SU-DHL-6 (cell line): ENCODE data around the gene ZDHHC18.

Source experiments
- H2AFZ ChIP-seq: fragments of 200-600 bp; sonication (generic); 2 replicates; pipeline ENCODE4 v1.6.1; 2014; ENCODE audit warnings: low read depth, mild to moderate bottlenecking, moderate library complexity, mixed read lengths, antibody characterized with exemption, low read length; ENCODE audit not compliant: severe bottlenecking
- H3F3A ChIP-seq: fragments of 200-600 bp; shearing (Covaris generic); 2 replicates; pipeline ENCODE4 v1.6.0; 2016; ENCODE audit warnings: antibody characterized with exemption, mild to moderate bottlenecking; ENCODE audit not compliant: insufficient read depth
- H3K27ac ChIP-seq: fragments of 200-600 bp; sonication (generic); 2 replicates; pipeline ENCODE4 v1.5.1; 2016; ENCODE audit warnings: low read depth, mild to moderate bottlenecking, low read length, moderate library complexity, mixed read lengths
- H3K27me3 ChIP-seq: fragments of 200-600 bp; sonication (generic), shearing (Covaris generic); 2 replicates; pipeline ENCODE4 v1.6.0; 2014; ENCODE audit warnings: mild to moderate bottlenecking, low read length
- H3K36me3 ChIP-seq: fragments of 200-600 bp; sonication (generic); 2 replicates; pipeline ENCODE4 v1.6.1; 2014; ENCODE audit warnings: mild to moderate bottlenecking, low read length, mixed read lengths
- H3K4me2 ChIP-seq: fragments of 300-600, 200-600 bp; shearing (Covaris generic), sonication (generic); 2 replicates; pipeline ENCODE4 v1.6.0; 2014; ENCODE audit warnings: low read length, low read depth, mild to moderate bottlenecking; ENCODE audit not compliant: poor library complexity, severe bottlenecking
- H3K4me3 ChIP-seq: fragments of 200-600 bp; sonication (generic); 2 replicates; pipeline ENCODE4 v1.5.1; 2014; ENCODE audit warnings: antibody characterized with exemption, low read length, mild to moderate bottlenecking, mixed read lengths; ENCODE audit not compliant: insufficient read depth, poor library complexity, severe bottlenecking
- H3K79me2 ChIP-seq: fragments of 200-600 bp; sonication (generic); 2 replicates; pipeline ENCODE4 v1.6.1; 2014; ENCODE audit warnings: mild to moderate bottlenecking, low read length, moderate library complexity; ENCODE audit not compliant: insufficient read depth
- H3K9ac ChIP-seq: fragments of 200-600 bp; sonication (generic); 2 replicates; pipeline ENCODE4 v1.7.0; 2014; ENCODE audit warnings: mild to moderate bottlenecking, low read length
- H3K9me2 ChIP-seq: fragments of 200-600 bp; sonication (generic); replicated peaks from 2 replicates; pipeline ENCODE4 v1.6.1; 2014; ENCODE audit warnings: low read length; ENCODE audit not compliant: insufficient read depth
- H3K9me3 ChIP-seq: fragments of 200-600 bp; sonication (generic); 2 replicates; pipeline ENCODE4 v1.6.1; 2014; ENCODE audit warnings: low read length, mixed read lengths; ENCODE audit not compliant: insufficient read depth
- H4K20me1 ChIP-seq: fragments of 200-600 bp; sonication (generic); 2 replicates; pipeline ENCODE4 v1.6.1; 2014; ENCODE audit warnings: low read depth, mild to moderate bottlenecking, antibody characterized with exemption, low read length, moderate library complexity, mixed read lengths
- EZH2phosphoT487 ChIP-seq: fragments of 200-600 bp; sonication (generic), shearing (Covaris generic); conservative IDR thresholded peaks from 2 replicates; pipeline ENCODE4 v1.6.1; 2018; ENCODE audit warnings: mild to moderate bottlenecking, antibody characterized with exemption, low read length, moderate library complexity, mixed read lengths
- TF ChIP-seq, protein P1 (sequence below): fragments of 200-600 bp; sonication (generic); IDR thresholded peaks from one replicate; pipeline ENCODE4 v1.5.1; 2017; ENCODE audit warnings: antibody characterized with exemption, mild to moderate bottlenecking, low read length, moderate library complexity; ENCODE audit not compliant: insufficient read depth, poor library complexity, severe bottlenecking

The ZDHHC18 gene

DNA sequence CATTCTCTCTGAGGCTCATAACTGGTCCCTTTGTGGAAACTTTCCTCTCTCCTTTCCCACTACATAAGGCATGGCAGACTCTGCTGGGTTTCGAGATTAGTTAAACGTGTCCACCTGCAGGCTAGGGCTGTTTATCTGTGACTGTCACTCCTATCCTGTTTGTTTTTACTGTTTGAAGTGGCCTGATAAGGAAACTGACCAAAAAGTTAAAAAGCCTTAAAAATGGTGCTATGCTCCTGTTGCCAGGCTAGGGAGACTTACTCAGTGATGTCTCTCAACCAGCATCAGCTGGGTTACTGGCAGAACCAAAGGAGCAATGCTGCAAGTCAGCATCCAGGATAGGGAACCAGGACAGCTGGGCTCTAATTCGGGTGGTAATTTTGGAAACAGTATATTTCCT lies 34.9 kb upstream of the ZDHHC18 start:
- Histone ChIP-seq H4K20me1 (no peaks in the 10 kb centered on the region), H2AFZ (no peak overlapping the region), H3K27me3 (no peaks in the 10 kb centered on the region), H3K4me3 (no peak overlapping the region), H3K9me2 (no peaks in the 10 kb centered on the region), H3F3A (peaks cover 29% of the 10 kb centered on the region), H3K27ac (no peak overlapping the region), H3K9me3 (no peaks in the 10 kb centered on the region), H3K79me2 (no peaks in the 10 kb centered on the region; the same call in 1 of the 2 replicates), H3K4me2 (no peak overlapping the region), H3K36me3 (no peaks in the 10 kb centered on the region), H3K9ac (no peak overlapping the region)
- TF ChIP-seq, protein P1, sequence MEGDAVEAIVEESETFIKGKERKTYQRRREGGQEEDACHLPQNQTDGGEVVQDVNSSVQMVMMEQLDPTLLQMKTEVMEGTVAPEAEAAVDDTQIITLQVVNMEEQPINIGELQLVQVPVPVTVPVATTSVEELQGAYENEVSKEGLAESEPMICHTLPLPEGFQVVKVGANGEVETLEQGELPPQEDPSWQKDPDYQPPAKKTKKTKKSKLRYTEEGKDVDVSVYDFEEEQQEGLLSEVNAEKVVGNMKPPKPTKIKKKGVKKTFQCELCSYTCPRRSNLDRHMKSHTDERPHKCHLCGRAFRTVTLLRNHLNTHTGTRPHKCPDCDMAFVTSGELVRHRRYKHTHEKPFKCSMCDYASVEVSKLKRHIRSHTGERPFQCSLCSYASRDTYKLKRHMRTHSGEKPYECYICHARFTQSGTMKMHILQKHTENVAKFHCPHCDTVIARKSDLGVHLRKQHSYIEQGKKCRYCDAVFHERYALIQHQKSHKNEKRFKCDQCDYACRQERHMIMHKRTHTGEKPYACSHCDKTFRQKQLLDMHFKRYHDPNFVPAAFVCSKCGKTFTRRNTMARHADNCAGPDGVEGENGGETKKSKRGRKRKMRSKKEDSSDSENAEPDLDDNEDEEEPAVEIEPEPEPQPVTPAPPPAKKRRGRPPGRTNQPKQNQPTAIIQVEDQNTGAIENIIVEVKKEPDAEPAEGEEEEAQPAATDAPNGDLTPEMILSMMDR = no peak
- TF ChIP-seq EZH2phosphoT487 = no peak

DNA sequence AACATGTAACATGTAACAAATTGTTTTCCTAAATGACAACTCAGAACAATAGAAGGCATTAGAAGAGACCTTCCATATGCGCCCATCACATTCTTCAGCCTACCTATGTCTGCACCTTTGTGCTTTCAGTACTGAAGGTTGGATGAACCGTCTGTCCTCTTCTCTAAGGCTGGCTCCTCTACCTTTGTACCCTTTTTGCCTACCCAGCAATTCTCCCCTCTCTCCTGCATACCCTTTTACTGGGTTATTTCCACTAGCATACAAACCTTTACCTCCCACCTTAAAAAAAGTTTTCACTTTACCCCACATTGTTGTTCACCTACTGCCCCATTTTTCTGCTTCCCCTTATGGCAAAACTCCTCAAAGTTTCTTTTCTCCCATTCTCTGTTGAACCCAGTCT lies 33.6 kb upstream of the ZDHHC18 start:
- Histone ChIP-seq H3K9me2 (no peaks in the 10 kb centered on the region), H3F3A (peaks cover 19% of the 10 kb centered on the region), H2AFZ (no peak overlapping the region), H3K9ac (no peak overlapping the region), H3K27ac (no peak overlapping the region), H3K4me2 (no peak overlapping the region), H4K20me1 (no peaks in the 10 kb centered on the region), H3K27me3 (no peaks in the 10 kb centered on the region), H3K79me2 (no peaks in the 10 kb centered on the region; the same call in 1 of the 2 replicates), H3K36me3 (no peaks in the 10 kb centered on the region), H3K9me3 (no peaks in the 10 kb centered on the region), H3K4me3 (no peak overlapping the region)
- TF ChIP-seq, protein P1 = no peak
- TF ChIP-seq EZH2phosphoT487 = no peak

DNA sequence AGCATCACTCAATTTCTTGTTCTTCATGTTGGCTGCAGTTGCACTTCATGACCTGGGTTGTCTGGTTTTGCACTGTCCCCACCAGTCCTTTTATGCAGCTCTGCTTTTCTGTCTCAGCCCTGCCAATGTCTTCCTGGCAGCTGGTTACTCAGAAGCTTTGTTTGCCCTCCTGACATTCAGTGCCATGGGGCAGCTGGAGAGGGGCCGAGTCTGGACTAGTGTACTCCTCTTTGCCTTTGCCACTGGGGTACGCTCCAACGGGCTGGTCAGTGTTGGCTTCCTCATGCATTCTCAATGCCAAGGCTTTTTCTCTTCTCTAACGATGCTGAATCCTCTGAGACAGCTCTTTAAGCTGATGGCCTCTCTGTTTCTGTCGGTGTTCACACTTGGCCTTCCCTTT lies 32.1 kb upstream of the ZDHHC18 start:
- no peaks in the 10 kb centered on the region for H4K20me1 ChIP-seq
- no peak overlapping the region for H3K4me2 ChIP-seq
- no peaks in the 10 kb centered on the region for H3K27me3 ChIP-seq
- no peaks in the 10 kb centered on the region for H3K36me3 ChIP-seq
- no peaks in the 10 kb centered on the region for H3K9me3 ChIP-seq
- no peak overlapping the region for H3K27ac ChIP-seq
- H3K79me2 ChIP-seq = no peaks in the 10 kb centered on the region
- H3F3A ChIP-seq = peaks cover 7% of the 10 kb centered on the region; the same call in 1 of the 2 replicates
- H3K4me3 ChIP-seq = no peak overlapping the region
- no peak for TF ChIP-seq EZH2phosphoT487
- TF ChIP-seq, protein P1 = no peak
- no peak overlapping the region for H2AFZ ChIP-seq
- H3K9ac ChIP-seq = no peak overlapping the region
- H3K9me2 ChIP-seq = no peaks in the 10 kb centered on the region
